SK-N-SH (cell line): Measurements from ENCODE around the gene FAM228B. TPM values are rescaled to one million over a fixed set of nuclear protein-coding genes. Genes with fewer than 3 reads are reported as not detected.
A peak's percentile ranks its signal among the peaks of the same experiment; 100 is the strongest.

Experiments used
- CTCF ChIA-PET: fragments of 300-600, 350-600 bp; formaldehyde crosslinking; extraction: SDS; loops from one replicate; lab custom pipeline; 2021; lab: Yijun Ruan, JAX
- POLR2A ChIA-PET: fragments of 350-600 bp; sonication (Branson Sonifier 250); formaldehyde crosslinking; extraction: SDS; loops from one replicate; lab custom pipeline; 2020; ENCODE audit warnings: antibody characterized with exemption, inconsistent platforms; lab: Yijun Ruan, JAX
- DNase-seq: peaks from one replicate; pipeline ENCODE4 v3.0.0; 2012
- H2AFZ ChIP-seq: fragments of 200-600 bp; sonication (generic); 2 replicates; pipeline ENCODE4 v1.8.1; 2016; ENCODE audit warnings: antibody characterized with exemption, mild to moderate bottlenecking, low read depth
- H3F3A ChIP-seq: fragments of 200-600 bp; sonication (generic); replicated peaks from 2 replicates; pipeline ENCODE3; 2016; ENCODE audit warnings: antibody characterized with exemption, mild to moderate bottlenecking; ENCODE audit not compliant: insufficient read depth
- H3K27ac ChIP-seq, 2 experiments: fragments of 200-500 bp in 1 of 2; fragments of 200-600 bp in 1 of 2; sonication (Bioruptor generic) in 1 of 2; sonication (generic), shearing (Covaris generic) in 1 of 2; 2 replicates each; pipeline versions ENCODE4 v1.5.1 to v1.6.1; 2014 to 2016; ENCODE audit warnings: low read depth in 2 of 2, inconsistent platforms in 1 of 2, low read length in 1 of 2, mild to moderate bottlenecking in 1 of 2, mixed read lengths in 1 of 2
- H3K27me3 ChIP-seq: fragments of 200-600 bp; sonication (generic), shearing (Covaris generic); 2 replicates; pipeline ENCODE4 v1.6.1; 2016; ENCODE audit warnings: mixed run types; ENCODE audit not compliant: insufficient read depth
- H3K36me3 ChIP-seq, 2 experiments: fragments of 200-500 bp in 1 of 2; fragments of 200-600 bp in 1 of 2; sonication (Bioruptor generic) in 1 of 2; sonication (generic) in 1 of 2; replicated peaks in 1 of 2; 2 replicates each; pipeline versions ENCODE3 to v1.5.1; 2014 to 2016; ENCODE audit warnings: low read length in 1 of 2, mild to moderate bottlenecking in 1 of 2; ENCODE audit not compliant: insufficient read depth in 2 of 2, control insufficient read depth in 1 of 2
- H3K4me1 ChIP-seq, 2 experiments: fragments of 200-500 bp in 1 of 2; fragments of 200-600 bp in 1 of 2; sonication (Bioruptor generic) in 1 of 2; sonication (generic), shearing (Covaris generic) in 1 of 2; 2 replicates each; pipeline versions ENCODE4 v1.5.1 to v1.6.1; 2014 to 2016; ENCODE audit warnings: low read depth in 1 of 2, low read length in 1 of 2, mixed run types in 1 of 2; ENCODE audit not compliant: insufficient read depth in 2 of 2, control insufficient read depth in 1 of 2
- H3K4me2 ChIP-seq: fragments of 200-600 bp; sonication (generic), shearing (Covaris generic); 2 replicates; pipeline ENCODE4 v1.6.1; 2017; ENCODE audit warnings: mixed run types
- H3K4me3 ChIP-seq, 2 experiments: fragments of 200-500 bp in 1 of 2; fragments of 200-600 bp in 1 of 2; sonication (Bioruptor generic) in 1 of 2; sonication (generic), shearing (Covaris generic) in 1 of 2; 2 replicates each; pipeline versions ENCODE4 v1.5.1 to v1.8.1; 2014 to 2016; ENCODE audit warnings: low read depth in 2 of 2, inconsistent platforms in 1 of 2, low read length in 1 of 2, mild to moderate bottlenecking in 1 of 2, mixed read lengths in 1 of 2, moderate library complexity in 1 of 2
- H3K79me2 ChIP-seq: fragments of 200-600 bp; sonication (generic); 2 replicates; pipeline ENCODE4 v1.8.1; 2017; ENCODE audit warnings: mild to moderate bottlenecking; ENCODE audit not compliant: insufficient read depth
- H3K9ac ChIP-seq: fragments of 200-600 bp; sonication (generic); 2 replicates; pipeline ENCODE4 v1.6.1; 2017; ENCODE audit warnings: mixed run types
- H3K9me2 ChIP-seq: fragments of 200-600 bp; sonication (generic); 2 replicates; pipeline ENCODE4 v1.6.1; 2017; ENCODE audit warnings: mixed run types
- H3K9me3 ChIP-seq: fragments of 200-600 bp; sonication (generic); 2 replicates; pipeline ENCODE4 v1.6.1; 2017; ENCODE audit warnings: mixed run types, mild to moderate bottlenecking, moderate library complexity
- H4K20me1 ChIP-seq: fragments of 200-600 bp; sonication (generic); 2 replicates; pipeline ENCODE4 v1.6.1; 2017; ENCODE audit warnings: mild to moderate bottlenecking, mixed run types; ENCODE audit not compliant: insufficient read depth
- CHD2 ChIP-seq: fragments of 150-350 bp; IDR thresholded peaks from 2 replicates; pipeline ENCODE4 v1.6.1; 2018; ENCODE audit warnings: low read length; ENCODE audit not compliant: partially characterized antibody
- CTCF ChIP-seq: fragments of 200-600 bp; sonication (generic); IDR thresholded peaks from 2 replicates; pipeline ENCODE4 v1.6.1; 2017; ENCODE audit warnings: antibody characterized with exemption, mild to moderate bottlenecking, moderate library complexity
- ELF1 ChIP-seq: IDR thresholded peaks from 2 replicates; pipeline ENCODE4 v1.4.0; 2012
- FOXJ3 ChIP-seq: sonication (generic); formaldehyde crosslinking; IDR thresholded peaks from 2 replicates; pipeline ENCODE4 v1.5.1; 2020; ENCODE audit warnings: mild to moderate bottlenecking, missing genetic modification reagents
- FOXM1 ChIP-seq: IDR thresholded peaks from 2 replicates; pipeline ENCODE4 v1.4.0; 2012; ENCODE audit warnings: low read depth, mild to moderate bottlenecking
- GATA2 ChIP-seq: sonication (generic); formaldehyde crosslinking; IDR thresholded peaks from 2 replicates; pipeline ENCODE4 v1.5.0; 2020; ENCODE audit warnings: mild to moderate bottlenecking, missing genetic modification reagents
- IRF3 ChIP-seq: fragments of 150-350 bp; IDR thresholded peaks from 2 replicates; pipeline ENCODE4 v1.6.1; 2016; ENCODE audit warnings: mild to moderate bottlenecking, low read depth, low read length
- MEF2A ChIP-seq: IDR thresholded peaks from 2 replicates; pipeline ENCODE4 v1.4.0; 2012; ENCODE audit warnings: low read depth, borderline replicate concordance
- MXI1 ChIP-seq: IDR thresholded peaks from 2 replicates; pipeline ENCODE4 v1.6.1; 2012; ENCODE audit warnings: mild to moderate bottlenecking, low read depth, low read length, improper control_type of control experiment
- NRF1 ChIP-seq: IDR thresholded peaks from 2 replicates; pipeline ENCODE4 v1.6.1; 2012; ENCODE audit warnings: low read depth, mild to moderate bottlenecking, low read length
- POLR2AphosphoS5 ChIP-seq: IDR thresholded peaks from 2 replicates; pipeline ENCODE4 v1.6.1; 2012; ENCODE audit warnings: low read depth, low read length
- RCOR1 ChIP-seq: fragments of 150-350 bp; IDR thresholded peaks from 2 replicates; pipeline ENCODE4 v1.6.1; 2017; ENCODE audit warnings: antibody characterized with exemption, low read length
- RFX5 ChIP-seq: IDR thresholded peaks from 2 replicates; pipeline ENCODE4 v1.6.1; 2012; ENCODE audit warnings: mild to moderate bottlenecking, improper control_type of control experiment, low read length
- TAF1 ChIP-seq: IDR thresholded peaks from 2 replicates; pipeline ENCODE4 v1.6.1; 2012; ENCODE audit warnings: low read depth, mild to moderate bottlenecking, low read length, moderate library complexity, borderline replicate concordance
- TEAD4 ChIP-seq: IDR thresholded peaks from 2 replicates; pipeline ENCODE4 v1.4.0; 2012; ENCODE audit warnings: mild to moderate bottlenecking, borderline replicate concordance; ENCODE audit not compliant: insufficient read depth
- YY1 ChIP-seq: IDR thresholded peaks from 2 replicates; pipeline ENCODE4 v1.4.0; 2012; ENCODE audit warnings: low read depth, mild to moderate bottlenecking
- ZBTB33 ChIP-seq: IDR thresholded peaks from 2 replicates; pipeline ENCODE4 v1.4.0; 2012; ENCODE audit warnings: low read depth, borderline replicate concordance
- WGBS: methylation state at CpG from one replicate; pipeline ENCODE4 v1.1.6; 2017; ENCODE audit warnings: low lambda C conversion rate; 5-methylcytosine and 5-hydroxymethylcytosine counted together
- polyA plus RNA-seq, 3 experiments: library from polyadenylated mRNA; depleted of rRNA; stranded (reverse); fragments of >200 nt; gene quantifications; 2 replicates each; pipeline ENCODE4 v1.2.3, GENCODE V29; 2012

The FAM228B gene
- polyA plus RNA-seq, 1 of the 3 experiments (the other 2 are of a cell fraction), result 5.3 TPM

DNA sequence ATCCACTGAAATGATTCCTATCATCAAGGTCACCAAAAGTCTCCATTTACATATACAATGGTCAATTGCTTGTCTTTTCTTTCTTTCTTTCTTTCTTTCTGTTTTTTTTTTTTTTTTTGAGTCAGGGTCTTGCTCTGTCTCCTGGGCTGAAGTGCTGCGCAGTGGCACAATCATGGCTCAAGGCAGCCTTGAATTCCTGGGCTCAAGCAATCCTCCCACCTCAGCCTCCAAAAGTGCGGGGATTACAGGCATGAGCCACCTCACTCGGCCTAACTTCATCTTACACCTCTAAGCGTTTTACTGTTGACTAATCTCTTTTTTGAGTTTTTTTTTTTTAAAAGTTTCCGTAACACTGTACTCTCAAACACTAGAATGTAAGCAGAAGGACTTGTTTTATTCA is 48.0 kb upstream of the FAM228B start:
- peak overlapping the region in 1 of 2 experiments; percentile 79; a peak in 2 of 4 replicates for H3K27ac ChIP-seq
- POLR2A ChIA-PET, result no interaction called here

GRCh38 chr2:24075915-24076848 is 47.1 kb upstream of the FAM228B start, which contains the start of gene SF3B6:
TSS of gene SF3B6 (minus strand) at chr2:24076326. CDS start at chr2:24076229, 97 bp downstream.
- Histone ChIP-seq H3K36me3 (peaks cover 36 to 48% of the 10 kb centered on the region in 2 experiments), H3K4me1 (peaks cover 7% of the 10 kb centered on the region in 2 experiments; a peak in 2 of 4 replicates), H3K9me3 (no peaks in the 10 kb centered on the region), H3K9me2 (no peaks in the 10 kb centered on the region), H3F3A (peaks cover 27% of the 10 kb centered on the region), H4K20me1 (no peaks in the 10 kb centered on the region), H3K9ac (peak within 1 kb of the TSS; percentile 76), H2AFZ (peak within 1 kb of the TSS; percentile 67; the same call in 1 of the 2 replicates), H3K79me2 (peaks cover 49% of the 10 kb centered on the region), H3K27ac (peak within 1 kb of the TSS; percentile 79 to 91), H3K4me3 (peak within 1 kb of the TSS; percentile 82), H3K4me2 (peak within 1 kb of the TSS; percentile 85), H3K27me3 (no peaks in the 10 kb centered on the region)
- WGBS, result 2% methylated on average over 62 of the region's 64 CpGs
- CTCF ChIA-PET, result interaction anchor here (0.6 to 5.6 kb wide), 9 partner anchors 9 to 752 kb away, joined by 3 to 34 read pairs (median 4); partner anchors contain the start of genes ATAD2B, FKBP1B and TP53I3
- peak; percentile 96 for DNase-seq
- POLR2A ChIA-PET, result interaction anchor here (0.5 to 2.0 kb wide), 14 partner anchors 9 to 1177 kb away, joined by 3 to 25 read pairs (median 4); partner anchors contain the start of genes ATAD2B, FKBP1B, ITSN2 and PFN4
- TF ChIP-seq TAF1 (peak; percentile 90), MEF2A (peak; percentile 5; the same call in 1 of the 2 replicates), CTCF (no peak), TEAD4 (peak; percentile 39; the same call in 1 of the 2 replicates), NRF1 (no peak), YY1 (peak; percentile 78), MXI1 (peak; percentile 85), CHD2 (peak; percentile 97), FOXJ3 (CRISPR knock-in tag) (peak; percentile 93), RFX5 (peak; percentile 63), RCOR1 (peak; percentile 87)

More for the DNA sequence above, 48.0 kb upstream of the FAM228B start:
- WGBS, result 49% methylated on average over 5 of the region's 5 CpGs
- Histone ChIP-seq H3K36me3 (peaks cover 34 to 44% of the 10 kb centered on the region in 2 experiments), H2AFZ (0 out of 2 replicates have a peak overlapping the region, but pooled peaks have one; percentile 67), H3K9me3 (no peaks in the 10 kb centered on the region), H4K20me1 (no peaks in the 10 kb centered on the region), H3K9ac (peak overlapping the region; percentile 76), H3K27me3 (no peaks in the 10 kb centered on the region), H3F3A (peaks cover 27% of the 10 kb centered on the region), H3K9me2 (no peaks in the 10 kb centered on the region), H3K4me1 (peaks cover 7% of the 10 kb centered on the region in 2 experiments; a peak in 2 of 4 replicates), H3K4me3 (peak overlapping the region; percentile 82), H3K4me2 (peak overlapping the region; percentile 85), H3K79me2 (peaks cover 57% of the 10 kb centered on the region)
- no peak for DNase-seq
- CTCF ChIA-PET, result interaction anchor here (1.6 to 5.6 kb wide), 2 partner anchors 8 to 149 kb away, joined by 4 to 34 read pairs; partner anchors contain the start of gene ATAD2B
- TF ChIP-seq POLR2AphosphoS5 (no peak), IRF3 (no peak), MEF2A (no peak), NRF1 (no peak), FOXM1 (no peak), ELF1 (no peak), GATA2 (CRISPR knock-in tag) (no peak), ZBTB33 (no peak), CHD2 (no peak)
